Measurements from ENCODE around the gene UBE2H. TPM values are rescaled to one million over a fixed set of nuclear protein-coding genes. Genes with fewer than 3 reads are reported as not detected.

Gene UBE2H
- total RNA-seq, 1 donor from 2014 or later: 16.4 TPM

DNA sequence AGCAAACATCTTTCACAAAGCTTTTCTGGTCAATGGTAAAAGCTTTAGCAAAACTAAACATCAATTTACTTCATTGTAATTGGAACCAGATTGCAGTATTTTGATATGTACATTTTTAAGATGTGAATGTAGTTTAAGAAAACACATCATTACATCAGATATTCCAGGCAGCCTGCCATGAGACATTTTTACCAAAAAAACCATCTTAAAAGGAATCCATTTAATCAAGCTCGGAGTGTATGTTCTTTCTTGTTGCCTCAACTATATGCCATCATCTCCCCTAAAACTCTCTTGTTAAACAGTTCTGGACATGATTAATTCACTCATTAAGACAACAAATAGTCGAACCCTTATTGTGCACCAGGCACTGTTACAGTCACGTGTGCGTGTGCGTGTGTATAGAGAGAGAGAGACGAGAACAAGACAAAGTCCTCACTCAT is 97.5 kb downstream of the UBE2H start:
- Mint-ChIP-seq H3K27me3 (ENCODE audit: low read depth) (no peaks in the 10 kb centered on the region), H3K9me3 (no peaks in the 10 kb centered on the region), H3K4me3 (ENCODE audit: low read depth) (no peak overlapping the region), H3K4me1 (ENCODE audit: low read depth) (peaks cover 19% of the 10 kb centered on the region), H3K27ac (no peak overlapping the region), H3K36me3 (ENCODE audit: low read depth) (peaks cover 11% of the 10 kb centered on the region)
- no peak for DNase-seq (ENCODE audit: low spot score)
- intact Hi-C loops (cut with micrococcal nuclease): no loop called here

DNA sequence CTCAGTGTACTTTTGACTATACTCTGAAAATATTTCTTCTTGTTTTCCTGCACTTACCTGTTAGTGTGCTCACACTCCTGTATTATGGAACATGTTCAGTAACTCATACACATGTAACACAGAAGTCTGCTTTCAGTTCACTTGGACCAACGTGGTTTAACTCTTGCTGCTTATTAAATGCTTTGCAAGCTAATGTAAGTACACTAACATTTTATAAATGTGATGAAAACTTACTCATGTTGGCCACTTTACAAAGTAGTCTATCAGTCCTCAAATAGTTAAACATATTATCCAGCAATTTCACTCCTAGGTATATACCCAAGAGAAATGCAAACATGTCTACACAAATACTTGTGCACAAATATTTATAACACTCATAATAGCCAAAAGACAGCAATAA is 98.4 kb downstream of the UBE2H start:
- no peak for DNase-seq (ENCODE audit: low spot score)
- Mint-ChIP-seq H3K9me3 (no peaks in the 10 kb centered on the region), H3K4me3 (ENCODE audit: low read depth) (no peak overlapping the region), H3K27ac (no peak overlapping the region), H3K27me3 (ENCODE audit: low read depth) (no peaks in the 10 kb centered on the region), H3K4me1 (ENCODE audit: low read depth) (peaks cover 14% of the 10 kb centered on the region), H3K36me3 (ENCODE audit: low read depth) (peaks cover 11% of the 10 kb centered on the region)
- intact Hi-C loops (cut with micrococcal nuclease): no loop called here

DNA sequence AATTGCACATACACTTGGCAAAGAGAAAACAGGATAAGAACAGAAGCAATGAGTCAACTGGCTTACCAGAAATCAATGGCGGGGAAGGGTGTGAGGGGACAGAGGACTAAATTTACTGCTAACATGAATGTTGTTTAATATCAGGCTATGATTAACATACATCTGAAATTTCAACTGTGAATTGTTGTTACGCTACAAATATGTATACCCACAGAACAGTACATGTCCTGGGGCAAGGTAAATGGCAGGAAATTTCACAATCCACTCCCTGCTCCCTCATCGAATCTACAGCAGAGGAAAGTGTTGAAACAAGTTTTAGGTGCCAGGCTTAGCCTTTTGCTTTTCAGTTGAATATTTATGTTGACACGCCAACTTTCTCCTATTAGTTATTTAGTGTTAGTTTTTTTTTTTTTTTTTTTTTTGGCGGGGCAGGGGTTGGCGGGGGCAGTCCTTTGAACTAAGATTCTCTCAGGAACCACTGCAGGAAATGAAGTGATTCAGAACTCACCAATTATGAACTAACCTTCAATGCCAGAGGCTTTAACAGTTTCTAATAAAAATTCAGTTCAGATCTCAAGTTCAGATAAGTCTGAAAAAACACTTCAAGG is 99.0 kb downstream of the UBE2H start:
- no peak overlapping the region for H3K4me3 Mint-ChIP-seq (ENCODE audit: low read depth)

DNA sequence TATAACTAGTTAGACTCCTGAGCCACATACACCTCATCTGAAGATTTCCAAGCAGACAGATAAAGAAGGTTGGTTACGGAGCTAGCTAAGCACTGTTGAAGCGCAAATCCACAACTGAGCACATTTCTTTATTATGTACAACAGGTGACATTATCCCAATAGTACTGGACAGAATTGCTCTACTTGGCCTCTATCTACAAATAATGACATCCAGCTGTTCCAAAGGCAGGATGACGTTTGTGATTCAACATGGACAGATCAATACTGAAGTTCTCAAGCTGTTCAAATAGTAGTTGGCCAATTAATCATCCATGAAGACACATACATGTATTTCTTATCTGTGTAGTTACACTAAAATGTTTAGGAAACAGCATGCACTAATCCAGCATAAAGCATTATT is 101.0 kb downstream of the UBE2H start:
- intact Hi-C loops (cut with micrococcal nuclease): no loop called here
- H3K4me1 Mint-ChIP-seq (ENCODE audit: low read depth): peaks cover 11% of the 10 kb centered on the region
- H3K36me3 Mint-ChIP-seq (ENCODE audit: low read depth): peaks cover 7% of the 10 kb centered on the region
- no peak overlapping the region for H3K27ac Mint-ChIP-seq
- H3K4me3 Mint-ChIP-seq (ENCODE audit: low read depth): no peak overlapping the region
- H3K27me3 Mint-ChIP-seq (ENCODE audit: low read depth): no peaks in the 10 kb centered on the region
- no peak for DNase-seq (ENCODE audit: low spot score)
- H3K9me3 Mint-ChIP-seq: no peaks in the 10 kb centered on the region

More for the DNA sequence above, 99.0 kb downstream of the UBE2H start:
- Mint-ChIP-seq H3K36me3 (ENCODE audit: low read depth) (peaks cover 11% of the 10 kb centered on the region), H3K27ac (no peak overlapping the region), H3K27me3 (ENCODE audit: low read depth) (no peaks in the 10 kb centered on the region), H3K9me3 (no peaks in the 10 kb centered on the region), H3K4me1 (ENCODE audit: low read depth) (peaks cover 11% of the 10 kb centered on the region)
- DNase-seq (ENCODE audit: low spot score): no peak
- intact Hi-C loops (cut with micrococcal nuclease): no loop called here

DNA sequence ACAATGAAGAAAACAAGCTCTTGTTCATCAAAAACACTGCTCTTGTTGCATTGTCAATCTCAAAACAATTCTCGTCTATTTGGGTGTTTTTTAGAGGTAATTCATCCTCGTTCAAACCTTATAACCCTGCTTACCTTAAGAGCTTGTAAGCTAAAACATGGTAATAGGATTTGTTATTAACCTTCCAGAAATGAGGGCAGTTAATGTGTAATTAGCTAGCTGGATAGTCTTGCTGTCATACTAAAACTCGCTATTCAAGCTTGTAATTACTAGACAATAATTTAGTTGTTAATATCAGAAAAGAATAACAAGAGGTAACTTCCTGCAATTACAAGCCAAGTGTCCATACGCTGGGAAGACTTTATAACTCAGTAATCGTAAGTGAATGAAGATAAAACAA is 101.6 kb downstream of the UBE2H start:
- H3K9me3 Mint-ChIP-seq: no peaks in the 10 kb centered on the region
- peaks cover 11% of the 10 kb centered on the region for H3K4me1 Mint-ChIP-seq (ENCODE audit: low read depth)
- no peaks in the 10 kb centered on the region for H3K27me3 Mint-ChIP-seq (ENCODE audit: low read depth)
- no peak overlapping the region for H3K27ac Mint-ChIP-seq
- H3K36me3 Mint-ChIP-seq (ENCODE audit: low read depth): peaks cover 7% of the 10 kb centered on the region
- intact Hi-C loops (cut with micrococcal nuclease): no loop called here
- no peak overlapping the region for H3K4me3 Mint-ChIP-seq (ENCODE audit: low read depth)
- no peak for DNase-seq (ENCODE audit: low spot score)

DNA sequence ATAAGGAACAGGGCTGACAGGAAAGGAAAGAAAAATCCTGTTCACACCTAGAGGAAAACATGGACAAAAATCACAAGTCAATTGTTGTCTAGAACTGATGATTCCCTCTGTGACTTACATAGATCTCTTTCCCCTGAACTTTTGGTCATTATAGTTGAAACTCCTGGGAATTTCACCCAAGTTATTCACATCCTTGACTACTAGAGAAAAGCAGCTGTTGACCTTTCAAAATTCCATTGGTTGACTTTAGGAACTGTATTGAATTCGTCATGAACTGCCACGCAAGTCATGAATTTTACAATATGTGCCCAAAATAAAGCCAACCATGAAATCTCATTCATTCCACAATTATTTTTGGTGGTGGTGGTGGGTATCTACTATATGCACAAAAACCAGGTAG is 104.3 kb downstream of the UBE2H start:
- peaks cover 8% of the 10 kb centered on the region for H3K36me3 Mint-ChIP-seq (ENCODE audit: low read depth)
- peaks cover 26% of the 10 kb centered on the region for H3K4me1 Mint-ChIP-seq (ENCODE audit: low read depth)
- H3K9me3 Mint-ChIP-seq: no peaks in the 10 kb centered on the region
- intact Hi-C loops (cut with micrococcal nuclease): no loop called here
- H3K4me3 Mint-ChIP-seq (ENCODE audit: low read depth): no peak overlapping the region
- no peak for DNase-seq (ENCODE audit: low spot score)
- H3K27ac Mint-ChIP-seq: no peak overlapping the region
- H3K27me3 Mint-ChIP-seq (ENCODE audit: low read depth): no peaks in the 10 kb centered on the region

DNA sequence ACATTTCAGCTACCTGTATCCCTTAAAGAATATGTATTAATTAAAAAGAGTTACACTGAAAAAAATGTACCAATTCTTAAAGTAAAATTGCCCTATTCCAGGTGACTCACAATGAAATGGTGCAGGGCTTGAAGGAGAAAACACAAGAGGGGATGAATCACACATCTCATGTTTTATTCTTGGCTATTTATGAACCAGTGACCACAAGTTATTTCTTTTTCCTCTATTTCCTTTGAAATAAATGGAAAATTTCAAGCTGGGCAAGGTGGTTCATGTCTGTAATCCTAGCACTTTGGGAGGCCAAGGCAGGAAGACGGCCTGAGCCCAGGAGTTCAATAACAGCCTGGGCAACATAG is 106.8 kb downstream of the UBE2H start:
- Mint-ChIP-seq H3K9me3 (no peaks in the 10 kb centered on the region), H3K27ac (no peak overlapping the region), H3K4me1 (ENCODE audit: low read depth) (peaks cover 30% of the 10 kb centered on the region), H3K36me3 (ENCODE audit: low read depth) (peaks cover 5% of the 10 kb centered on the region), H3K27me3 (ENCODE audit: low read depth) (no peaks in the 10 kb centered on the region), H3K4me3 (ENCODE audit: low read depth) (no peak overlapping the region)
- intact Hi-C loops (cut with micrococcal nuclease): no loop called here
- no peak for DNase-seq (ENCODE audit: low spot score)

DNA sequence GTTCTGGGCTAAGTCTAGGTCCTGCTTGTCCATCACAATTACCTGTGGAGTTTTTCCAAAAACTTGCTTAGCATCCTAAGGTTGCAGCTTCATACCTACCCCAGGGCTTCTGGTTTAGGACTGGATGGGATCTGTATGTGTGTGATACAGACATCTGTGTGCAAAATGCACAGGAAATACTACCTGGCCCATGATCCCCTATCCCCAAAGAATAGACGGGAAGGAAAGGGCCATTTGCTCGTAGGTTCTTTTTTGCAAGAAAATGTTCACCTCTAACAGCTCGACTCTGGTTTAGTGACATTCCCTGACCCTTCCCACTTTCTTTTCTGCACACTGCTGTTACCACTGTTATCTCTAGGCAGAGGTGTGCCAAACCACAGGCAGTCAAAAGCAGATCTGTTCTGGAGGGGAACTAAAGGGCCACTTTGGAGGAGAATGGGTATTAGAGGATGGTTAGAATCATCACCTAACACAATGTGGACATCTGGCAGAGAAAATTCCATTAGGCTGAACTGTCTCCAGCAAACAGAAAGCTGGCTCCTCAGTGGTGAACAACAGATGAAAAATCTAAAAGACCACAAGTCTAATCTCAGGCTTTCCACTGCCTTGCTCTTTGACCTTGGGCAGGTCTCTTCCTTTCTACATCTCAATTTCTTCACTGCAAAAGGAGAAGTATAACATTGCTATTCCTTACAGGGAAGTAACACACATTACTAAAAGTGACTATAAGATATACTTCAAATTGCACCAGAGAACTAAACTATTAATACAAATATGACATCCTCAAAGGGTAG is 107.4 kb downstream of the UBE2H start:
- H3K9me3 Mint-ChIP-seq: no peaks in the 10 kb centered on the region
- peaks cover 5% of the 10 kb centered on the region for H3K36me3 Mint-ChIP-seq (ENCODE audit: low read depth)
- no peak overlapping the region for H3K4me3 Mint-ChIP-seq (ENCODE audit: low read depth)
- peaks cover 34% of the 10 kb centered on the region for H3K4me1 Mint-ChIP-seq (ENCODE audit: low read depth)
- DNase-seq (ENCODE audit: low spot score): no peak
- no peaks in the 10 kb centered on the region for H3K27me3 Mint-ChIP-seq (ENCODE audit: low read depth)
- no peak overlapping the region for H3K27ac Mint-ChIP-seq
- intact Hi-C loops (cut with micrococcal nuclease): no loop called here

DNA sequence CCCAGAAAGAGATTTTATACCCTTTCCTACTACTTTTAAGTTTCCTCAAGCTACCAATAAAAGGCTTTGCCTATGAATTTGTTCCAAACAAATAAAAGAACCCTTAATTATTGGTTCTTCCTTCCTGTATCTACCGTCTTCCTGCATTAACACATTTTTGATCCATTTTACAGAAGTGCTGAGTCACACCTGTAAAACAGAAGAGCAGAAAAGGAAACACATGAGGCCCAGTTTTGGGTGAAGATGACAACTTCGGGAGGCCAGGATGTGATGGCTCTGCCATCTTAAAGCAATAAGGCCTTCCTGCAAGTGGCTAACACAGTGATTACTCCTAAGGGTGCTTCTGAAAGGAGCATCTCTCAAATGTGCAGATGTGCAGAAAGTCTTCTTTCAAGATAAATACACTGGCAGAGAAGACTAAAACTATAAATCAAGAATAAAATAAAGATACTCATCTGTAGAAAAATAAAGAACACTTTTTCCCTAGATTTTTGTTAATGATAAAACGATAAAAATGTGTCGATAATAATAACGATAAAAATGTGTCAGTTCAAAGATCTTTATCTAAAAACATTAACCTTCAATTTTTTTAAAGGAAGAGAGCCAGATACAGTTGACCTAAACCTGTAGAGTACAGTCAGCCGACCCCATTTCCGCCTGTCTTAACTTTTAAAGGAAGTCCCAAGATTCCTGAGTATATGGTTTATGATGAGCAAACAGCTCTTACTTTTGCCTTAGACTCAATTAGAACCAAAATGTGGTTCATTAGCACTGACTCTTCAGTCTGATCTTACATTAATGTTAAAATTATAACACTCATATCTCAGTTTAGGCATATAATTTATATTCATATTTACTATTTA is 108.6 kb downstream of the UBE2H start:
- H3K9me3 Mint-ChIP-seq: no peaks in the 10 kb centered on the region
- DNase-seq (ENCODE audit: low spot score): no peak
- intact Hi-C loops (cut with micrococcal nuclease): no loop called here
- peaks cover 5% of the 10 kb centered on the region for H3K36me3 Mint-ChIP-seq (ENCODE audit: low read depth)
- H3K4me1 Mint-ChIP-seq (ENCODE audit: low read depth): peaks cover 36% of the 10 kb centered on the region
- no peak overlapping the region for H3K4me3 Mint-ChIP-seq (ENCODE audit: low read depth)
- no peak overlapping the region for H3K27ac Mint-ChIP-seq
- no peaks in the 10 kb centered on the region for H3K27me3 Mint-ChIP-seq (ENCODE audit: low read depth)

DNA sequence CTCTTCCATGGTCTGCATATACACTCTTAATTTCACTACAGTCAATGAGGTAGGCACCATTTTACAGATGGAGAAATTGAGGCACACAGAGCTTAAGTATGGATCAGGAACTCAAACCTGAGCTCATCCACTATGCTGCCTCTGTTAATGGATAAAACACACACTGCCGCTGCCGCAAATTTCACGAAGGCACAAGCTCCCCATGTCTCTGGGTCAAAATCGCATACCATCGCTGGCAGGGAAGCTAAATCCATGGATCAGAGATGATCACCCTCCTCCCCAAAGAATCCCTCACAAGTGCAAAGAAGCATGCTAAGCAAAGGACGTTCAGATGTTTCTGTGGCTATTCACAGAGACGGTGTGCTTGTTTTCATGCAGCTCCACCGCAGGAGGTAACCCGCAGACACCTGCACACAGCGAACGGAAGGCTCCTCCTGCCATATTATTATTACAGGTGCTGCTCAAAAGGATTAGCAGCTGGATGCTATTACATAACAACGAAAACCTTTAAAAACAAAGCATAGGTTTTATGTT is 109.3 kb downstream of the UBE2H start:
- Mint-ChIP-seq H3K4me3 (ENCODE audit: low read depth) (no peak overlapping the region), H3K4me1 (ENCODE audit: low read depth) (peaks cover 36% of the 10 kb centered on the region)
- intact Hi-C loops (cut with micrococcal nuclease): no loop called here

DNA sequence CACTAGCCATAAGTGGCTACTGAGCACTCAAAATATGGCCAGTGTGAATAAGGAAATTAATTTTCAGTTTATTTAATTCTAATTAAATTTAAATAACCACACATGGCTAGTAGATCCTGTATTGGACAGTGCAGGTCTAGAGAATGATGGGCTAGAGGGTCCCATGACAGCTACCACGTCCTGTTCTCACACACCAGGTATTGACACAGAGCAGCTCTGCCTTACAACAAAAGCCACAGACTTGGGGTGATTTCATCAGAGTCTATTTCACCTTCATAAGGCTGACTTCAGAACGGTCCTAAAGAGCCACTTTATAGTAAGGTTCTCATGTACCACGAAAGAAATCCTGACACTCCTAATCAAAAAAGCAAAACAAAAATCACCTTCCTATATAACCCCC is 111.3 kb downstream of the UBE2H start:
- no peak overlapping the region for H3K4me3 Mint-ChIP-seq (ENCODE audit: low read depth)
- no peak overlapping the region for H3K27ac Mint-ChIP-seq
- H3K9me3 Mint-ChIP-seq: no peaks in the 10 kb centered on the region
- no peak for DNase-seq (ENCODE audit: low spot score)
- peaks cover 36% of the 10 kb centered on the region for H3K4me1 Mint-ChIP-seq (ENCODE audit: low read depth)
- intact Hi-C loops (cut with micrococcal nuclease): no loop called here
- peaks cover 11% of the 10 kb centered on the region for H3K36me3 Mint-ChIP-seq (ENCODE audit: low read depth)
- no peaks in the 10 kb centered on the region for H3K27me3 Mint-ChIP-seq (ENCODE audit: low read depth)

More for the DNA sequence above, 109.3 kb downstream of the UBE2H start:
- no peak for DNase-seq (ENCODE audit: low spot score)
- Mint-ChIP-seq H3K27me3 (ENCODE audit: low read depth) (no peaks in the 10 kb centered on the region), H3K27ac (no peak overlapping the region), H3K9me3 (no peaks in the 10 kb centered on the region), H3K36me3 (ENCODE audit: low read depth) (peaks cover 11% of the 10 kb centered on the region)

DNA sequence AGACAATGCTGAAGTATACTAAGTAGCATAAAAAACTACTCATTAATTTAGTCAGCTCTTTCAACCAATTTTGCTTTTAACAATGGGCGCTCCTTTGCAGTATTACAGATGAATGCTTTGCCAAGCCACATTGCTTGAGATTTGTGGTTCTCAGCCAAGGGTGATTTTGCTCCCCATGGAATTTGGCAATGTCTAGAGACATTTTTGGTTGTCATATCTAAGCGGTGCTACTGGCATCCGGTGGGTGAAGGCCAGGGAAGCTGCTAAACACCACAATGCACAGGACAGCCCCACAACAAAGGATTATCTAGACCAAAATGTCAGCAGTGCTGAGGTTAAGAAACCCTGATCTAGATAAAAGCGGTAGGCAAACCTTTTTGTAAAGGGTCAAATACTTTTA is 112.0 kb downstream of the UBE2H start:
- intact Hi-C loops (cut with micrococcal nuclease): no loop called here
- Mint-ChIP-seq H3K4me3 (ENCODE audit: low read depth) (no peak overlapping the region), H3K9me3 (no peaks in the 10 kb centered on the region), H3K36me3 (ENCODE audit: low read depth) (peaks cover 14% of the 10 kb centered on the region), H3K4me1 (ENCODE audit: low read depth) (peaks cover 33% of the 10 kb centered on the region), H3K27me3 (ENCODE audit: low read depth) (no peaks in the 10 kb centered on the region), H3K27ac (no peak overlapping the region)
- no peak for DNase-seq (ENCODE audit: low spot score)

DNA sequence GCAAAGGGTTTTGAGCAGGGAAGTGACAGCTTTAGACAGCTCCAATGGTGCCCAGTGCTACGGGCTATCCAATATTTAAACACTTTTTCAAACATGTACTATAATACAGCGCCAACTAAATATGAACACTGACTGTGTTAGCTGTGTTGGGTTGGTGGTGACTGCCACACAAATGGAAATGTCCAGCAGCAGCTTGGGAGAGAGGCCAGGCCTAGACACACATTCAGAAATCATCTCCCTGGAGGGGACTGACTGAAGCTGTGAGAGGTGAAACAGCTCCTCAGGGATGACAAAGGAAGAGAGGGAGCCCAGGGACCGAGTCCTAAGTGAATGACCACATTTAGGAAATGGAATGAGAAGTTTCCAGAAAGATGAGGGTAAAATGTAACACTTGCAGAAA is 115.8 kb downstream of the UBE2H start:
- H3K27me3 Mint-ChIP-seq (ENCODE audit: low read depth): no peaks in the 10 kb centered on the region
- H3K4me3 Mint-ChIP-seq (ENCODE audit: low read depth): no peak overlapping the region
- H3K27ac Mint-ChIP-seq: no peak overlapping the region
- H3K36me3 Mint-ChIP-seq (ENCODE audit: low read depth): peaks cover 9% of the 10 kb centered on the region
- H3K4me1 Mint-ChIP-seq (ENCODE audit: low read depth): peaks cover 13% of the 10 kb centered on the region
- no peaks in the 10 kb centered on the region for H3K9me3 Mint-ChIP-seq
- intact Hi-C loops (cut with micrococcal nuclease): no loop called here
- DNase-seq (ENCODE audit: low spot score): no peak
